NCI-H82 treated with DMSO at 0.1 percent for 48 hours (cell line): ENCODE results near the gene PMPCA.

Experiments
- DNase-seq: peaks from one replicate; lab custom pipeline; 2025; ENCODE audit not compliant: unreplicated experiment; lab: John Stamatoyannopoulos, UW

The PMPCA gene, protein sequence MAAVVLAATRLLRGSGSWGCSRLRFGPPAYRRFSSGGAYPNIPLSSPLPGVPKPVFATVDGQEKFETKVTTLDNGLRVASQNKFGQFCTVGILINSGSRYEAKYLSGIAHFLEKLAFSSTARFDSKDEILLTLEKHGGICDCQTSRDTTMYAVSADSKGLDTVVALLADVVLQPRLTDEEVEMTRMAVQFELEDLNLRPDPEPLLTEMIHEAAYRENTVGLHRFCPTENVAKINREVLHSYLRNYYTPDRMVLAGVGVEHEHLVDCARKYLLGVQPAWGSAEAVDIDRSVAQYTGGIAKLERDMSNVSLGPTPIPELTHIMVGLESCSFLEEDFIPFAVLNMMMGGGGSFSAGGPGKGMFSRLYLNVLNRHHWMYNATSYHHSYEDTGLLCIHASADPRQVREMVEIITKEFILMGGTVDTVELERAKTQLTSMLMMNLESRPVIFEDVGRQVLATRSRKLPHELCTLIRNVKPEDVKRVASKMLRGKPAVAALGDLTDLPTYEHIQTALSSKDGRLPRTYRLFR

DNA sequence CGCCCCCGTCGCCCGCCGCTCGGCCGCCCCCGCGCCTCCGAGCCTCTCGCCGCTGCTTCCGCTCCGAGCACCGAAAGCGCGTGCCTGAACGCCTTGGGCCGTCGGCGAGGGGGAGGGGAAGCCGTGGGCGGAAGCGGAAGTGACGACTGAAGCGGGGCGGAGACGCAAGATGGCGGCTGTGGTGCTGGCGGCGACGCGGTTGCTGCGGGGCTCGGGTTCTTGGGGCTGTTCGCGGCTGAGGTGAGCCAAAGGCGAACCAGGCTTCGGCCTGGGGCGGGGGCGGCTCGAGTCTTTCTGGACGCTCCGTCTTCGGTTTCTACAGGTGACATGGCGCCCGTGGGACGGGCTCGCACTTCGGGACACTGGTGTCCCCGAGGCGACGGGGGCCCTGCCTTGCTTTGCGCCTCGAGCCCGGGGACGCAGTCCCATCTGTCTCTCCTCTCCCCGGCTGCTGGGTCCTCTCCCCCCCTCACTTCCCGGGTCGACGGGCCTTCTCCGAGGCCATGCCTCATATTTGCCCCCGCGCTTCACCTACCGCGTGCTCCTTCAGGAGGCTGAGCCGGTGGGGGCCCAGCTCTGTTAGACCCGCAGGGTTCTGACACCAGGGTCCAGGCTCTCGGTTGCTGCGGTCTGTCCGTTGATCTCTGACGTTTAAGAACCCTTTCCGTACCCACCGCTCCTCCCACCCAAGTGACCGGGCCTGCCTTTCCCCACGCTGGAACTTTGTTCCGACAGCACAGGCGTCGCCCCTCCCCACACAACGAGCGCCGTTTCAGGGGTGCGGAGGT is at the start of gene PMPCA, which contains the start of gene ENTR1:
PMPCA (plus strand) TSS at position 159 of the 788 bp plus-strand sequence; CDS start at position 170, 11 bp downstream.
ENTR1 (minus strand) TSS at position 115 of the 788 bp plus-strand sequence. CDS start 217 bp downstream, outside the sequence.
- peak; percentile 25 for DNase-seq

DNA sequence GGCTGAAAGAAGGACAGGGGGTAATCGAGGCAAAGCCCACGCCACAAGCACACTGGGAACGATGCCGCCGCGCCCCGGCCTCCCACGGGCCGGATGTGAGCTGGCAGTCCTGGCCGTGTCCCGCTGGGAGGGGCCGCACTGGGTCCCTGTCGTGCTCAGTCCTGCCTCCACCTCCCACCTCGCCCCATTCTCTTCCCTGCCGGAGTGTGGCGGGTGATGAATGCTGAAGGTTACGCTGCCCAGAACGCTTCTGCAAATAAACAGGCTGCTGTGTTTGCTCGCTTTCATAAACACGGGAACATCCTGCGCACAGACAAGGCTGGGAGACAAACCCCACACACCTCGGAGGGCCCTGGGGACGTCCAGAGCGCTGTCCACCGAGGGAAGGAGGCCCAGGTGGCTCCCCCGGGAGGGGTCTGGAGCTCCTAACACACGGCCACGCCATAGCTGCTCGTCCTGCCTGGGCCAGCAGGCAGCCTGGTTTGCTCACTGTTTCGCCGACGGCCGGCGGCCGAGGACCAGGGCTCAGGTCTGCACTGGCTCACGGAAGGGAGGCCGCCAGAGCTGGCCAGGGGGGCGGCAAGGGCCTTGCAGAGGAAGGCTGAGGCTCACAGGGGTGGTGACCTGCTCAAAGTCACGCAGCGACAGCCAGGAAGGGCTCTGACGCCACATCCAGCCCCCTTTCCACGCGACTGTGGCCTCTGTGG is 49.3 kb upstream of the PMPCA start:
- no peak for DNase-seq

- no peak for DNase-seq
Measured at GRCh38 chr9:136361754-136362449, 48.6 kb upstream of the PMPCA start.

GRCh38 chr9:136362450-136362784 is 48.0 kb upstream of the PMPCA start:
- no peak for DNase-seq

DNA sequence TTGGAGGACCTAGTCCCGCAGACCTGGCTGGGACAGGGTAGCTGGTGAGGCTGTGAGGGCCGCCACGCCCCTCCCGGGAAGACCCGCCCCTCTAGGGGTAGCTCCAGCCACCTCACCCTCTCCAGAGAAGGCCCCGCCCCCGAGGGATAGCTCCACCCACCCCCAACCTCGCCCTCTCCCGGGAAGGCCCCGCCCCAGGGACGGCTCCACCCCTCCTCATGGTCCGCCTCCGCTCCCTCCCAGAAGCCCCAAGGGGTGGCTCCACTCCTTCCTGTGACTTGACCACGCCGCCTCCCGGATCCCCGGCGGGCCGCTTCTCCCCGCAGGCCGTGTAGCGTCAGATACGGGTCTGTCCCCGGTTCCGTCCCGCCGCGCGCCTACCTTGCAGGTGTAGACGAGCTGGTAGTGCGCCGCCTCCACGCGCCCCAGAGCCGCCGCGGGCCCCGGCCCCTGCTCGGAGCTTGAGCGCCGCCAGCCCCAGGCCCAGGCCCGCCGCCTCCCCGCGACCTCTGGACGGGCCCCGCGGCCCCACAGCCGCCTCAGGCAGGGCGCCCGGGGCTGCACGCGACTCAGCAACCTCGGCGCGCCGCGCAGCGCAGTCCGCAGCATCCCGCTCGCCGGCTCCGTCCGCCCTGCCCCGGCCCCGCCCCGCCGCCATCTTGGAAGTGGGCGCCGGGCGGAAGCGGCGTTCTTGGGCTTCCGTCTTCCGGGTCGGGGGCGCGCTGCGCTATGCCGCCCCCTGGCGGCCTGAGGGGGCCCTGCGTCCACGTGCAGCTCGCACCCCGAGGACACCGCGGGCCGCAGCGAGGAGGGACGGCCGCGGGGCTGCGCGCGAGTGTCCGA is 47.1 kb upstream of the PMPCA start, which contains the start of gene DNLZ:
DNLZ (minus strand) TSS at position 639 of the 843 bp plus-strand sequence; CDS start at position 609, 30 bp downstream.
- DNase-seq = peak; percentile 75

DNA sequence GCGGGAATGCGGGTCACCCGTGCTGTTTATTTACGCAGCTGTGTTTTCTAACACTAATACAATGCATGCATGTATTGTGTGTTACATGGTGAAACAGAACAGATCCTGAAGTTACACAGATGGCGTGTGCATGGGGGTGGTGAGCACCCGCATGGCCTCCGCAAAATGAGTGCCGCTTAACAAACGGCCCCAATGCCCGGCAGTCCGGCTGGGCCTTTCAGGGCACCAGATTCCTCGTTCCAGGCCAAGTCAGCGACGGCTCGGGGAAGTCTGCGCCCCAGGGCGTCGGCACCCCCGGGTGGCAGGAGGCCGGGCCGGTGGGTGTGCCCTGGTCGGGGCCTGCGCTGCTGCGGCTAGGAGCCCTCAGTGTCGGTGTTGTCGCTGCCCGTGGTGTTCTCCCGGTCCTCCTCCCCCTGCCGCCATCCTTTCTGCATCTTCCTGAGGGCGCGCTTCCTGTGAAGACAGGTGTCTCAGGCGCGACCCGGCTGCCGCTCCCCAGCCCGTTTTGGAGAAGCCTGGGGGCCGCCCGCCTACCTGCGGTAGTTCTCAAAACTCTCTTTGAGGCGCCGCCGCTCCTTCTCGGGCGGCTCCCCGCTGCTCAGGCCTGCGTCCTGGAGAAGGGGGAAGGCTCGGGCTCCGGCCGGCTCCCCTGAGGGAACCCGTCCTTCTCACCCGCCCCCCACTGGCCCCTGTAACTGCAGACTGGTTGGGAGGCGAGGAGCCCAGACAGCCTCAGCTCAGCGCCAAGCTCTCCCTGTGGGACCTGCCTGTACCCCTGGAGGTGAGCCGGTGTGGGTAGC is 46.3 kb upstream of the PMPCA start:
- DNase-seq = no peak

DNA sequence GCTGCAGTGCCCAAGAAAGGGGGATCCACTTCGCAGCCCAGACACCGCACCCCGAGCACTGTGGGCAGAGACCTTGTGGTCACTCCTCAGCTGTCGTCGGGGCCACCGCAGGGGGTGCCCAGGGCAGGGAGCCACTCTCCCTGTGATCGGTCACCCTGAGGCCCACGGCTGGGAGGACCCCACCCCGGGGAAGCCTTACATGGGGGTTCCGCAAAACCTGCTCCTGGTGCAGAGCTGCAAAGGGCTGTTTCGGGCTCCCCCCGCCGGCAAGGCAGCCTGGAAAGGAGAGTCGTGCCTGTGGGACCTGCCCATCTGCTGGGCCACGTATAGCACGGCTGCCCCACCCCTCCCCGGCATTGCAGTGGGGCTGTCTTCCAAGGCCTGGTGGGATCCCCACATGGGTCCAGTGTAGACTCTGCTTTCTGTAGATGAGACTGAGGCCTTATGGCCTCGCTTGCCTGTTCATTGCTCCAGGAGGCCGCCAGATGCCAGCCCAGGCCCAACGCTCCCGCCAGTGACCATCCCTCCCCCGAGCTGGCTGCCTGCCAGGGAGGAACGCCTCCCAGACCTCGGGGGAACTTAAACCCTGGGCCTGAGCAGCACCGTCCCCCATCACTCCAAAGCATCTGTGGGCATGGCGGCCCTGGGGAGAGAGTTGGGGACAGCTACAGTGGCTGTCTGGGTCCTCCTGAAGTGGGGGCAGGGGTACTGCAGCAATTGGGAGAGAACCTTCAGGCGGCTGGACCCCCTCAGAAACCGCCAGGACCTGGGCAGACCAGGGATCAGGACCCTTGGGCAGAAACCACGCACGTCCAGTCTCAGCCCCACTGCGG is 45.3 kb upstream of the PMPCA start:
- DNase-seq = peak; percentile 60

- DNase-seq = no peak
Measured at GRCh38 chr9:136365775-136366222, 44.7 kb upstream of the PMPCA start.

- DNase-seq = no peak
Measured at GRCh38 chr9:136366826-136367225, 43.6 kb upstream of the PMPCA start.

GRCh38 chr9:136367296-136368145 is 42.9 kb upstream of the PMPCA start:
- no peak for DNase-seq

- no peak for DNase-seq
Measured at GRCh38 chr9:136368190-136368589, 42.3 kb upstream of the PMPCA start.

GRCh38 chr9:136370037-136370436 is 40.4 kb upstream of the PMPCA start:
- DNase-seq = no peak

DNA sequence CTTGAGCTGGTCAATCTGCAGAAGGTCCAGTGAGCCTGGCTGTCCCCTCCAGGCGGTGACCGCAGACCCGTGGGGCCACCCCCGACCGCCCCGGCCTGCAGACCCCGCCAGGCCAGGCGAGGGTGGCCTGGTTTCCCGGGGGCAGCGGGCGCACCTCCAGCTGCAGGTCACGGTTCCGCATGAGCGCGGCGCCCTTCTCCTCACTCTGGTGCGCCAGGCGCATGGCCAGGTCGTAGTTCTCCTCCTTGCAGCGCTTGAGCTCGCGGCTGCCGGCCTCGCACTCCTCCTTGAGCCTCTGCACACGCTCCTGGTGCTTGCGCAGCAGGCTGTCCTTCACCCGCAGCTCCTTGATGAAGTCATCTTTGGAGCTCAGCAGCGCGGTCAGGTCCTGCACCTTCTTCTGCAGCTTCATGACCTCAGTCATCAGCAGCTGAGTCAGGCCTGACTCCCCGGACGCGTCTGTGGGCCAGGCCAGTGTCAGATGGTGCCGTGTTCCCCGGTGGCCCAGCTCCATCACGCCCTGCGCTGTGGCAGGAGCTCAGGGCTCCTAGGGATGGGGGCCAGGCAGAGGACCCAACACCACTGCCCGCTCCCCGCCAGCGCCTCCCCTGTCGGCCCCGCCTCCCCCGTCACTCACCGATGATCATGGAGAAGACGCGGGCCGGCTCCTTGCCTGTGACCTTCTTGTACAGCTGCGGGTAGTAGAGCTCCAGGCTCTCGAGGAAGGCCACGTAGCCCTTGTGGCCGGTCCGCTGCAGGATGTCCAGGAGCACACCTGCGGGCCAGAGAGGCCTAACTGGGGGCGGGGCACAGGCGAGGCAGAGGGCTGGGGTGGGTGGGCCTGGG is 39.5 kb upstream of the PMPCA start:
- no peak for DNase-seq

- DNase-seq = no peak
Measured at GRCh38 chr9:136371533-136371880, 39.0 kb upstream of the PMPCA start.

DNA sequence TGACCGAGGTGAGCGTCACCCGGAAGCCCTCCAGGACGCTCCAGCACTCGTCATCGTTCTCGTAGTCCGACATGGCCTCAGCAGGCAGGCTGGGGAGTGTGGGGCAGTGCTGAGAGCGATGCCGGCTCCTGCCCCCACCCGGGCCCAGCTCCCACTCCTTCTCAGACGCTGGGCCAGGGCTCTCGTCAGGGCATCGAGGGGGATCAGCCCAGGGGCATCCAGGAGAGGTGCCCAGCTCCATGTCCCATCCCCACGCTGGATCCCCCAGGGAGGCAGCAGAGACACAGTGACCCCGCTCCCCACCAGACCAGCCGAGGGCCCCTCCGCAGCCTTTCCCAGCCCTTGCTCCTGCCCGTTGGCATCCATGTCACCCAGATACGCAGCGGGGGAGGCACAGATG is 38.5 kb upstream of the PMPCA start:
- no peak for DNase-seq
